ENCODE data around the gene ZNF362.
"Not testable (repeated sequence)": the region's sequence is repeated elsewhere in the genome, so short reads cannot be mapped to it uniquely, and the experiment has no call there.

DNA sequence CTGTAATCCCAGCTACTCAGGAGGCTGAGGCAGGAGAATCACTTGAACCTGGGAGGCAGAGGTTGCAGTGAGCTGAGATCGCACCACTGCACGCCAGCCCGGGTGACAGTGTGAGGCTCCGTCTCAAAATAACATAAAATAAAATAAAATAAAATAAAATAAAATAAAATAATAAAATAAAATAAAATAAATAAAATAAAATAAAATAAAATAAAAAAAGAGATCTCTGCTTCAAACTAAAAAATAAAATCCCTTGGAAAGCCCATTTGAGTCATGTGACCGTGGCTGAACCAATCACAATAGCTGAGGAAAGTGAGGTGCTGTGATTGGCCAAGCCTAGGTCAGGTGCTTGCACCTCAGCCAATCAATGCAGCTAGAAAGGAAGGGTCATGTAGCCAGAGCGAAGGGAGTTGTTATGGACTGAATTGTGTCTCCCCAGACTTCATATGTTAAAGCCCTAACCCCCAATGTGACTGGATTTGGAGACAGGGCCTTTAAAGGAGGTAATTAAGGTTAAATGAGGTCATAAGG, 18.0 kb upstream of the ZNF362 start:
- TF ChIP-seq POLR2AphosphoS5 (IDR thresholded peaks at IDR 0.05; ENCODE audit: low read depth, low read length); CEBPB (IDR thresholded peaks at IDR 0.05; ENCODE audit: low read depth); POLR2A (IDR thresholded peaks at IDR 0.05; ENCODE audit: borderline replicate concordance, extremely low read depth, insufficient read depth, insufficient read length); RAD21 (IDR thresholded peaks at IDR 0.05; ENCODE audit: low read depth); ELF1 (IDR thresholded peaks at IDR 0.05; ENCODE audit: borderline replicate concordance, low read depth): not testable (repeated sequence)
- TF ChIP-seq, protein P1, sequence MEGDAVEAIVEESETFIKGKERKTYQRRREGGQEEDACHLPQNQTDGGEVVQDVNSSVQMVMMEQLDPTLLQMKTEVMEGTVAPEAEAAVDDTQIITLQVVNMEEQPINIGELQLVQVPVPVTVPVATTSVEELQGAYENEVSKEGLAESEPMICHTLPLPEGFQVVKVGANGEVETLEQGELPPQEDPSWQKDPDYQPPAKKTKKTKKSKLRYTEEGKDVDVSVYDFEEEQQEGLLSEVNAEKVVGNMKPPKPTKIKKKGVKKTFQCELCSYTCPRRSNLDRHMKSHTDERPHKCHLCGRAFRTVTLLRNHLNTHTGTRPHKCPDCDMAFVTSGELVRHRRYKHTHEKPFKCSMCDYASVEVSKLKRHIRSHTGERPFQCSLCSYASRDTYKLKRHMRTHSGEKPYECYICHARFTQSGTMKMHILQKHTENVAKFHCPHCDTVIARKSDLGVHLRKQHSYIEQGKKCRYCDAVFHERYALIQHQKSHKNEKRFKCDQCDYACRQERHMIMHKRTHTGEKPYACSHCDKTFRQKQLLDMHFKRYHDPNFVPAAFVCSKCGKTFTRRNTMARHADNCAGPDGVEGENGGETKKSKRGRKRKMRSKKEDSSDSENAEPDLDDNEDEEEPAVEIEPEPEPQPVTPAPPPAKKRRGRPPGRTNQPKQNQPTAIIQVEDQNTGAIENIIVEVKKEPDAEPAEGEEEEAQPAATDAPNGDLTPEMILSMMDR (IDR thresholded peaks at IDR 0.05 in 2 of 3, conservative IDR thresholded peaks at IDR 0.05 in 1 of 3; ENCODE audit: borderline replicate concordance in 1 of 3, insufficient read depth in 1 of 3, low read depth in 2 of 3, low read length in 2 of 3), result not testable (repeated sequence)
- TF ChIP-seq, protein P2, sequence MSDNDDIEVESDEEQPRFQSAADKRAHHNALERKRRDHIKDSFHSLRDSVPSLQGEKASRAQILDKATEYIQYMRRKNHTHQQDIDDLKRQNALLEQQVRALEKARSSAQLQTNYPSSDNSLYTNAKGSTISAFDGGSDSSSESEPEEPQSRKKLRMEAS (IDR thresholded peaks at IDR 0.05), result not testable (repeated sequence)

All from HCT116 (cell line).